ENCODE results near the gene TTC28.
A peak's percentile ranks its signal among the peaks of the same experiment; 100 is the strongest.

Gene TTC28

DNA sequence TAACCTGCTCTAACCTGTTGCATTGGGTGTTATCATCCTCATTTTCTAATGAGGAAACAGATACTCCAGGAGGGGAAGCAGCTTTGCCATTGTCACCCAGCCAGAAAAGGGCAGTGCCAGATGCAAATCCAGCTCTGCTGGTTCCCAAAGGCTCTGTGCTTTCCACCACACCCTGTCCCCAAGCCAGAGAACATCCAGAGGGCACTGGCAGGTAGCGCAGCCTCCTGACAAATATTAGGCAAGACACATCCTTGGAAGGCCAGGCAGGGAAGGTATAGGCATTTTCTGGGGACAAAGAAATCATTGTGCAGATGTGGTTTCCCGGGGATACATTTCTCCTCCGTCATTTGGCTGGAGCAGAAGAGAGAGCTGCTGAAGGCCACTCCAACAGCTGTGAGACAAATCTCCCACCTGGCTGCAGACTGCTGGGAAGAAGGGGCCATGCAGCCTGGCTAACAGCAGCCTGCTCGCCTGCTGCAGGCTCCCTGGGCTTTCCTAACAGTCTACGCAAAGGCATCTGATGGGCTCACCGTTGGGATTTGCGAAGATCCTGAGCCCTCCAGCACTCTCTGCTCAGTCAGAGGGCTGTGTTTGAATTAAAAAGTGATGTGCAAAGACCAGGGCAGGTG lies 666.7 kb downstream of the TTC28 start:
- Histone ChIP-seq H3K36me3 (ENCODE audit: insufficient read depth, low read length) (peaks cover 65% of the 10 kb centered on the region; the same call in 1 of the 2 replicates), H3K9ac (ENCODE audit: low read depth, low read length, poor library complexity, severe bottlenecking) (no peak overlapping the region), H3K9me2 (replicated peaks; ENCODE audit: low read depth, low read length) (no peaks in the 10 kb centered on the region), H3K27me3 (ENCODE audit: insufficient read depth, low read length, poor library complexity, severe bottlenecking) (no peaks in the 10 kb centered on the region), H3F3A (ENCODE audit: low read depth) (no peaks in the 10 kb centered on the region), H3K4me1 (ENCODE audit: insufficient read depth, low read length, poor library complexity, severe bottlenecking) (no peaks in the 10 kb centered on the region), H3K9me3 (ENCODE audit: insufficient read depth, low read depth, low read length) (no peaks in the 10 kb centered on the region), H3K4me3 (ENCODE audit: low read length, poor library complexity, severe bottlenecking) (no peak overlapping the region), H4K20me1 (ENCODE audit: insufficient read depth, low read length, poor library complexity, severe bottlenecking) (no peaks in the 10 kb centered on the region), H3K4me2 (ENCODE audit: low read depth, low read length, poor library complexity, severe bottlenecking) (no peak overlapping the region), H2AFZ (ENCODE audit: low read length) (no peak overlapping the region), H3K79me2 (ENCODE audit: insufficient read depth, low read length) (no peaks in the 10 kb centered on the region)
- TF ChIP-seq CTCF (conservative IDR thresholded peaks at IDR 0.05; ENCODE audit: low read length) = no peak
- no peak for TF ChIP-seq EZH2phosphoT487 (IDR thresholded peaks at IDR 0.05; ENCODE audit: borderline replicate concordance)

DNA sequence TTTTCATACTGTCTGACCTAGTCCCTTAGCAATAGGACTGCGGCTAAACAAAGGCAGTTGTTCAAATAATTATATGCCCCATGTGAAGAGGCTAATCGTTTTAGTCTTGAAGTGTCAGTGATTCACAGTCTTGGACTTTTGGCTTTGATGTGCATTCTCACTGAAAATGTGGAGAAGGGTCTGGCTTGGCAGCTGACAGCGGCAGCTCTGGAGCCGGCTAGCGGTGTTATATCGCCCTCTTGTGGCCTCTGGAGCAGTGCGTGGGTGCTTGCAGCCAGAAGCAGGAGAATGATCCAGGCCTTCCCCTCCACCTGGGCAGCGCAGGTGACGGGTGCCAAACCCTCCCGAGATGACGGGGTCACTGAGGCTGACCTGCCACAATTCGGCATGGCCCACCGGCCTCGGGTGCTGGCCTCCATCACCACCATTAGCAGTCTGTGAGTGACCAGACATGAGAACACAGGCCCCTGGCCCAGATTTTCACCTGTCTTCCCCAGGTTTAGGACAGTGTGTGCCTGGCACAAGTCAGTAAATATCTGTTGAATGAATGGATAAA lies 670.3 kb downstream of the TTC28 start:
- H3K36me3 ChIP-seq (ENCODE audit: insufficient read depth, low read length) = peaks cover 83% of the 10 kb centered on the region; the same call in 1 of the 2 replicates
- no peak overlapping the region for H3K4me2 ChIP-seq (ENCODE audit: low read depth, low read length, poor library complexity, severe bottlenecking)
- H3K9me2 ChIP-seq (replicated peaks; ENCODE audit: low read depth, low read length) = no peaks in the 10 kb centered on the region
- no peak overlapping the region for H3K4me3 ChIP-seq (ENCODE audit: low read length, poor library complexity, severe bottlenecking)
- H3K4me1 ChIP-seq (ENCODE audit: insufficient read depth, low read length, poor library complexity, severe bottlenecking) = no peaks in the 10 kb centered on the region
- no peaks in the 10 kb centered on the region for H3K79me2 ChIP-seq (ENCODE audit: insufficient read depth, low read length)
- H2AFZ ChIP-seq (ENCODE audit: low read length) = no peak overlapping the region
- H3F3A ChIP-seq (ENCODE audit: low read depth) = no peaks in the 10 kb centered on the region
- H3K9me3 ChIP-seq (ENCODE audit: insufficient read depth, low read depth, low read length) = no peaks in the 10 kb centered on the region
- no peaks in the 10 kb centered on the region for H4K20me1 ChIP-seq (ENCODE audit: insufficient read depth, low read length, poor library complexity, severe bottlenecking)
- no peak overlapping the region for H3K9ac ChIP-seq (ENCODE audit: low read depth, low read length, poor library complexity, severe bottlenecking)
- no peak for TF ChIP-seq EZH2phosphoT487 (IDR thresholded peaks at IDR 0.05; ENCODE audit: borderline replicate concordance)
- TF ChIP-seq CTCF (conservative IDR thresholded peaks at IDR 0.05; ENCODE audit: low read length) = peak; percentile 95
- no peaks in the 10 kb centered on the region for H3K27me3 ChIP-seq (ENCODE audit: insufficient read depth, low read length, poor library complexity, severe bottlenecking)

DNA sequence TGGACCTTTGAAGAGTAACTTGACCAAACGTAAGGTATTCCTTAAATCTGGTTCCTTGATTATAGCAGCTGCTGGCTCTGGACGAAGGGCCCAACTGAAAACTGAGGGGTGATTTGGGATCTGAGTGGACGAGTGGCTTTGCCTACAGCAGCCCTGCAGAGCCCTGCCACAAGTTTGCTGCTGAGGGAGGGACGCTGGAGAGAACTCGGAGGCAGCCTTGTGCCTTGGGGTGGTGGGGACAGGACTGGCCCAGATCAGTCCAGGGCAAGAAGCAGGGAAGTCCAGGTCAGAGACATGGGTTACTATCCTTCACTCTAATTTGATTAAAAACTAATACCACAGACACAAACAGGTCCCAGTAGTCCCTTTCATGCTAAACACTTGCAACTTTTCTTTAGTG lies 671.0 kb downstream of the TTC28 start:
- Histone ChIP-seq H3K4me2 (ENCODE audit: low read depth, low read length, poor library complexity, severe bottlenecking) (no peak overlapping the region), H3K9me2 (replicated peaks; ENCODE audit: low read depth, low read length) (no peaks in the 10 kb centered on the region), H3K4me1 (ENCODE audit: insufficient read depth, low read length, poor library complexity, severe bottlenecking) (no peaks in the 10 kb centered on the region), H3F3A (ENCODE audit: low read depth) (no peaks in the 10 kb centered on the region), H3K79me2 (ENCODE audit: insufficient read depth, low read length) (no peaks in the 10 kb centered on the region), H2AFZ (ENCODE audit: low read length) (no peak overlapping the region), H3K9ac (ENCODE audit: low read depth, low read length, poor library complexity, severe bottlenecking) (no peak overlapping the region), H3K27me3 (ENCODE audit: insufficient read depth, low read length, poor library complexity, severe bottlenecking) (no peaks in the 10 kb centered on the region), H3K36me3 (ENCODE audit: insufficient read depth, low read length) (peaks cover 84% of the 10 kb centered on the region; the same call in 1 of the 2 replicates), H3K4me3 (ENCODE audit: low read length, poor library complexity, severe bottlenecking) (no peak overlapping the region), H3K9me3 (ENCODE audit: insufficient read depth, low read depth, low read length) (no peaks in the 10 kb centered on the region), H4K20me1 (ENCODE audit: insufficient read depth, low read length, poor library complexity, severe bottlenecking) (no peaks in the 10 kb centered on the region)
- TF ChIP-seq EZH2phosphoT487 (IDR thresholded peaks at IDR 0.05; ENCODE audit: borderline replicate concordance) (no peak), CTCF (conservative IDR thresholded peaks at IDR 0.05; ENCODE audit: low read length) (no peak)

Data from Loucy (cell line).